GM21360 (cell line): Measurements from ENCODE around the gene HDAC4.
"Not testable (repeated sequence)": the region's sequence is repeated elsewhere in the genome, so short reads cannot be mapped to it uniquely, and the experiment has no call there.

Source experiments
- ATAC-seq: cut with Tn5 transposase; IDR thresholded peaks from one replicate; pipeline ENCODE4 v1.9.1; 2021; ENCODE audit warnings: mild to moderate bottlenecking, moderate library complexity; ENCODE audit not compliant: unreplicated experiment

Gene HDAC4

DNA sequence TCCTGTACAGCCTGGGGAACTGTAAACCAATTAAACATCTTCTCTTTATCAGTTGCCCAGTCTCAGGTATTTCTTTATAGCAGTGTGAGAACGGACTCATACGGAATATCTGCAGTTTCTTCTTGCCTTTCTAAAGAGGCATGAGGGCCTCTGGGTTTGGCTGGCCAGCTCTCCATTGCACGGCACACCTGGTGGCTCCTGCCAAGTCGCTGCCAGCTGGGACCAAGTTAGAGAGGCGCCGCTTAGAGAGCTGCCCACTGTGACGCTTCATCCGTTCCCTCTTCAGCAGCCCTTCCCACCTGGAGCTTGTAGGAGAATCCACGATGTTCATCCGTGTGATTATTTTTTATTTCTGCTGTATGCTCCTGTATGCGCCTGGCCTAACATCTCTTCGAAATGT is 357.5 kb downstream of the HDAC4 start:
- ATAC-seq = no peak

DNA sequence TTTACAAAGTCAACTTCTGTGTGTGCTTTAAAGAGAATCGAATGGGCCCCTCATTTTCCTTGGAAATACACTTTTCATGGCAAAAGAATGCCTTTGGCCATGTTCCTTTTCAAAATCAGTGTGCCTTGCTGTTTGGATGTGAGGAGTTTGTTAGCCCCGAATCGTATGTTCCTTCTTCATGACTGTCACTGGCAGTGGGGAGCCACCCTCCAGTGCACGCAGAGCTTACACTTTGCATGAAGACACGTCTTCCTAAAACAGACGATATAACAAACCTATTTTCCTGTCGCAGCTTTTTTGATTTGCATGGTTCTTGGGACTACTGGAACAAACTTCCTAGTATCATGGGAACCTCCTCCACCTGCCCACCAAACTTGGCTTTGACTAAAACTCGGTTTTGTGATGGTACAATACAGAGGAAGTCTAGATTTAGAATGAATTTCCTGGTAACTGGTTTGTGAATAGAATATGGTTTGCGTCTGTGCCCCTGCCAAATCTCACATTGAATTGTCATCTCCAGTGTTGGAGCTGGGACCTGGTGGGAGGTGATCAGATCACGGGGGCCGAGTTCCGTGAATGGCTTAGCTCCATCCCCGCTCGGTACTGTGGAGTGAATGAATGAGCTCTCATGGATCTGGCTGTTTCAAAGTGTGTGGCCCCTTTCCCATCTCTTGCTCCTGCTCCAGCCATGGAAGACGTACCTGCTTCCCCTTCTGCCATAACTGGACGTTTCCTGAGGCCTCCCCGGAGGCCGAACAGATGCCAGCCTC is 358.1 kb downstream of the HDAC4 start:
- no peak for ATAC-seq

DNA sequence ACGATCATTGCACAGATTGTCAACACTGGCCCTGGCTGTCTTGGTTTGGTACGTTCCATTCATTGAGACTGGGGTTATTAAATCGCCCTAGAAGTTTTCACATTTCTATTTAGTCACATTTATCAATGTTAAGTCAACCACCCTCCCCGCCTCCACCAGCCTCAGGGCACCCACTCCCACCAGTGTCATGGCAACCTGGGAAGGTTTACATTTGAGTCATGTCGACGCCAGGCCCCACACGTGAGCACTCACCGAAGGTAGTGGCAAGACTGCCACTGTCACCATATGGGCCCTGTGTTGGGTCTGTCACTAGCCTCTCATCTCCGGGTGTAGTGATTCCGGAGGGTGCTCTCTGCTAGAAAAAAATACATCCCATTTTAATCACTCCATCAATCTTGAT is 358.8 kb downstream of the HDAC4 start:
- ATAC-seq = no peak

DNA sequence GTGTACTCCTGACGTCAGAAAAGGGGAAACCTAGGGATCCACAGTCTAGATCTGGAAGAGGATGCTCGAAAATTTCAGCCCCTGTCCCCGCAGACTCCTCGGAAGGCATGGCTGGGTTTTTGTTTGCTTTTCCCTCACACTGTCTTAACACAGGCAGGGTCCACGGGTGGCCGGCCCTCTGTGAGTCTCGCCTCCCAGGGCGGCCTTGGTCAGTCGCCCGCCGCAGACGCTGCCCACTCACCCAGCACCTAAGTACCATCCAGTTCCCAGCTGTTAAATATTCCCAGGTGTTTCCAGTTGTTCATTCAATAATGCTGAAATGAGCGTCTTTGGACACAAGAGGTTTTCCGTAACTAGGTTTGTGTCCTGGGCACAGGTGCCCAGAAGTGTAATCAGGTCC is 359.8 kb downstream of the HDAC4 start:
- no peak for ATAC-seq

DNA sequence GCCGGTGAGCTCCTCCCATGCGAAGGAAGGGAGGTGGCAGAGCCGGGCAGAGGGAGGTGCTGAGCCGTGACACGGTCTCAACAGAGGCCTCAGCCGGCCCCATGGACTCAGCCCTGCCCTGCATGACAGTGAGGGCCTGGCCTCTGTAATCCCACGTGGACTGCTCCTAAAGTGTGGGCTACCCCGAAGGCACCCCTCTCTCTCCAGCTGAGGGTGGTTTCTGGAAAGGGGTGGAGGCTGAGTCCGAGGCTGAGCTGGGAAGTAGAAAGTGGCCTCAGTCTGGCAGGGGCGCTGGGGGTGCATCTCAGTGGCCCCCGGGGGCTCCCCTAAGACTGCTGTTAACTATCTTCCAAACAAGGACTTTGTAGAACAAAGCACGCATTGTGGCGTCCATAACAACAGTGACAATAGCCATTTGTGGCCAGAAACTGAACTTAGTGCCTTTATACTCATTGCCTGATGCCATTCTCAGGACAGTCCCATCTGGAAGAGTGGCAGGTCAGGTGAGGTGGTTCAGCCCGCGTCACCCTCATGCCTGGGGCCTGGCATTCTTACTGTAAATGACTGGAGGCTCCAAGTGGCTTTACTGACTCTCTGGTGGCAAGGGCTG is 360.6 kb downstream of the HDAC4 start:
- no peak for ATAC-seq

DNA sequence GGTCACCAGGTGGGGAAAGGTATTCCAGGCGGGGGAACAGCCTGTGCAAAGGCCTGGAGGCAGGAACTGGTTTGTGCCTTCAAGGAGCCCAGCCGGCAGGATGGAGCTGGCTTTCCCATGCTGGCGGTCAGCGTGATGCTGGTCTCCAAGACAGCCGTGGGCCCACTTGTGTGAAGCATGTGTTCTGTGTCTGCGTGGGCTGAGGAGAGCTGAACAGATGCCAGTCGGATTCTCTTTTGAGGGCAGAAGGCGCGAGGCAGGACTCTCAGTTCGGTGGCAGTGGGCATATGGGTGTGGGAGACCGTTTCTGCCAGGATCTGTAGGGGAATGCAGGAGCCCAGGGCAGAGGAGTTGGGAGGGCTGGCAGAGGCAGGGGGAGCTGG is 361.4 kb downstream of the HDAC4 start:
- ATAC-seq = no peak

DNA sequence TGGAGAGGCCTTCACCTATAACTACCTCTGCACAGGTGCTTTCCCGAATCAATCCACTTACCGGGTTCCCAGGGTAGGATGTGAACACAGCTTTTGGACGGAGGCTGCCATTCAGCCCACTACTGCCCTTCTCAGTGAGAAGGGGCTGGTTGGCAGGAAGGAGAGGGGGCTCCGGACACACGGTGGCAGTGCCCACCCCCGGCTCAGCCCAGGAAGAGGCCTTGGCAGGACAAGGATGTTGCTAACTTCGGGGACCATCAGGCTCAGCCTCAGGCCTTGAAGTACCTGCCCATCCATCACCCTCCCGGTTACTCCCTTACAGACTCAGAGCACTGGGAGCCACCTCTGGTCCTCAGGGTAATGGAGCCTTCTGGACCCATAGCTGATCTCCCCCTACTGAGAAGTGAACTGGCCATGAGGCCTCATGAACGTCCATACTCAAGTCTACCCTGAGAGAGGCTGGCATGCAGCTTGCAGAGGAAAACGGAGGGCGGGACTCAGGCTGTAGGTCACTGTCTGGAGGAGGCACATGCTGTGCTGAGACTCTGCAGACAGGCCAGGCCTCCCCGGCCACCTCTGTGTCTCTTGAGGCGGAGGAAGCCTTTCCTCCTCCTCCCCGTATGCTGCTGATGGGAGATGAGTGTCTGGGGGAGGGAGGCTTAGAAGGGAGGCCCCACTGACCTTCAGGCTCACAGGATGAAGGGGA is 361.9 kb downstream of the HDAC4 start:
- no peak for ATAC-seq

DNA sequence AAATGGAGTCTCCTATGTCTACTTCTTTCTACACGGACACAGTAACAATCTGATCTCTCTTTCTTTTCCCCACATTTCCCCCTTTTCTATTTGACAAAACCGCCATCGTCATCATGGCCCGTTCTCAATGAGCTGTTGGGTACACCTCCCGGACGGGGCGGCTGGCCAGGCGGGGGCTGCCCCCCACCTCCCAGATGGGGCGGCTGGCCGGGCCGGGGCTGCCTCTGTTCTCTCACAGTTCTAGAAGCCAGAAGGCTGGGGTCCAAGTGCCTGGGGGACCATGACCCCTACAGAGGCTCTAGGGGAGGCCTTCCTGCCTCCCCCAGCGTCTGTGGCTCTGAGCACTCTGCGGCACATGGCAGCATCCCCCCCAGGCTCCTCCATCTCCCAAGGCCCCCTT is 362.5 kb downstream of the HDAC4 start:
- not testable (repeated sequence) for ATAC-seq

DNA sequence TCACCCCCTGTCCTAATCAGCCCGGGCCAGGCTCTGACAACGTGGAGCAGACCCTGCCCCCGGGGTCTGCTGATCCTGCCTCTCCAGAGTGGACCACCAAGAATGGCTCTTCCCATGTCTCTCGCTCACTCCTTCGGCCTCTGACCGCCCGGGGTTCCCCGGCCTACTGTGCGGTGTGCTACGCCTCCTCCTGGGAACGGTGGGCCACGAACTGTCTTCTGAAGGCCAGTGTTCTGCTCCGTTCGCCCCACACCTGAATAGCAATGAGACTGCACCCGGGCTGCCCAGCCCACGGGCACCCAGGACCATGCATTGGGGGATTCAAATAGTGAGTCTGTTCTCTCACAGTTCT is 363.3 kb downstream of the HDAC4 start:
- no peak for ATAC-seq

DNA sequence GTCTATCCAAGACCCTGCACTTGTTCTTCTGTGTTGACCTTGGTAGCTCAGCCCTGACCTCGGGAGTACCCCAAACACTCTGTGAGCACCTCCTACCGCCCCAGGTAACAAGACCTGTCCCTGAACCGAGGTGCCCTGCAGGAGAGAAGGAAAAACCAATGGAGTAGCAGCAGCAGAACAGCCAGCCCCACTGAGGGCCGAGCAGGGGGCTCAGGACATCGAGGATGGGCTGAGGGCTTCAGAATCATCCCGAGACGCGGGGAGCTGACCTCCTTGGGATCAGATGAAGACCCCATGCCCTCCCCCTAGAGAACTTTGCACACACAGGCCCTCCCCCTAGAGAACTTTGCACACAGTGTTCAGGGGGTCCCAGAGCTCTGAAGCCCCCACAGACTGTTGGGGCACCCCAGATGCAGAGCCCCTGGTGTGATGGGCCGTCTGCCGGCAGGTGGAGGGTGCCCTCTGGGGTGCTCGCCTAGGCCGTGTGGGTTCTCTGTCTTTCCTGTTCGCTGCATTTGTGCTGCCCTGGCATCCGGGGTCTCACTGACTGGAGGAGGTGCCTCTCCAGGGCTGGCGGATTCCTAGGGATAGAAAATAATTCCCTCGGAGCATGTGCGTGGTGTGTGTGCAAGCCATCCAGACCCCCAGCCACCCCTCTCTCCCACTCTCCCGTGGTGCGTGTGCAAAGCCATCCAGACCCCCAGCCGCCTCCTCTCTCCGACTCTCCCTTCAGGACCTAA is 363.8 kb downstream of the HDAC4 start:
- ATAC-seq = no peak

DNA sequence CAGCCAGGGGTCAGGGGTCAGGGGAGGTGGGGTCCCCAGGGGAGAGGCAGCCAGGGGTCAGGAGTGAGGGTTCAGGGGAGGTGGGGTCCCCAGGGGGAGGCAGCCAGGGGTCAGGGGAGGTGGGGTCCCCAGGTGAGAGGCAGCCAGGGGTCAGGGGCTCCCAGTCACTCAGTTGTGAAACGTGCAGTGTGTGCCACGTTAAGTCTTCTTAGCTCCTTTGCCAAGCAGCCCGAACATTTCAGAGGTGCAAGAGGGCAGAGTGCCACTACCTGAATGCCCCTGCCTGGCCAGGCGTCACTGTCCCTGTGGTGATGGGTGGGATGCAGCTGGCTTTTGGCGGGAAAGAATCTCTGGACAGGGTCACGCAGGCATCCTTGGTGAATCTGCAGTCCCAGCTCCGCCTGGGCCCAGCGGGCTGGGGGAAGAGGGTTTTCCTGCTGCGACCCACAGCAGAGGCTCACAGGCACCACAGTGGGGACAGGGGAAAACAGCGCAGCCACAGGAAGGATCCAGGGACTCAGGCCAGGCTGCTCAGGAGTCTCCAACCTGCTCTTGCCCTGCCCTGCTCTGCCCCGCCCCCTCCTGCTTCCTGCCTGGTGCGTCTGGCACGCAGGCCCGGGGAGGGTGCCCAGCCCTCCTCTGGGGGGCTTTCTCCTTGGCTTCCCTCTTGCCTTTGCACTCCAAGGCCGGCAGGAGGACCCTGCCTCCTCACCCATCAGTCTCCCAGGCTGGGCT is 364.7 kb downstream of the HDAC4 start:
- ATAC-seq = no peak

DNA sequence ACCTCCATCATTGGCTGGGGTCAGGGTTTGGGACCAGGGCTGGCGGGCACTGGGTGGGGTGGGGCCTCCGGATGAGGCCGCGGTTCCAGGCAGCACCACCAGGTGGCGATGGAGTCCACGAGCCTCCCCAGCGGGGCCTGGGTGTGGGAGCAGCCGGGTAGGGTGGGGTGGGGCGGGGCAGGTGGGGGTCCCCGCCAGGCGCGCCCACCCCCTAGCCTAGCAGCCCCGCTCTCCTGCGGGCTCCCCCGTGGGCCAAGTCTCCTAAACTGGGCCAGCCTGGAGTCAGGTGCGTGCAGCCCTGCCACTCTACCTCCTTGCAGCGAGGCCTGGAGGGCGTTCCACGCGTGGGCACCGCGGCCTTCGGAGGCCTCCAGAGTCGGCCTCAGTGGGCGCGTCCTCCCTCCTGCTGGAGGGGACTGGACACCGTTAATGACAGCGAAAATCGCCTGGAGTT is 365.4 kb downstream of the HDAC4 start:
- ATAC-seq = peak; percentile 52

DNA sequence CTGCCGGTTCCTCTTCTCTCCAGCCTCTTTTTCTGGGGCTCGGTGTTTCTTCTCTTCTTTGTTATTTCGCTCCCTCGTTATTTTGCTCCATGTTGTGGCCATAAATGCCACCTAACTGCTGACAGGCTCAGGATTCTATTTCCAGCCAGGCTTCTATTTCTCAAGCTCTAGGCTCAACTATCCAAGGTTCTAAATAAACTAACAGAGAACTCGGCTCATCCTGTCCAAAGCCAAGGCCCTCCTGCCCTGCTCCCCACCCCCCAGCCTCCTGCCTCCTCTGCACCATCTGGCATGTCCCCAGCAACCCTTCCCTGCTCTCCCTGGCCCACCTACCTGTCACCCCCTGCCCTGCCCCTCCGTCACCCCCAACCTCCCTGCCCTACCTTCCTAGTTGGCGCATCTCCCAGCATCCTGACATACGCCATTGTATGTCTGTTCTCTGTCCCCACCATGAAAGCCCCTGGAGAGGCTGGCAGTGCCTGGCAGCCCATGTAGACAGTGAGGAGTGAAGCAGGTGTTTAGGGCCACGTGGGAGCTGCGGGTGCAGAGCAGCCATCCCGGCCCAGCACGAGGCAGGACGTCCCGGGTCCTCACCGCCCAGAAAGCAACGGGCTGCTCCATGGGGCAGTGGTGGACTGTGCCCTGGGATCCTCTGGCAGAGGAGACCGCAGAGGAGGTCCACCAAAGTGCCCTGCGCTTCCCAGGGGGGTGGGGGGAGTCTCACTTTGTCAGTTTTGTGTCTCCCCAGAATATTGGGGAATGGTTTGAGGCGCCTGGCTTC is 366.1 kb downstream of the HDAC4 start:
- no peak for ATAC-seq

DNA sequence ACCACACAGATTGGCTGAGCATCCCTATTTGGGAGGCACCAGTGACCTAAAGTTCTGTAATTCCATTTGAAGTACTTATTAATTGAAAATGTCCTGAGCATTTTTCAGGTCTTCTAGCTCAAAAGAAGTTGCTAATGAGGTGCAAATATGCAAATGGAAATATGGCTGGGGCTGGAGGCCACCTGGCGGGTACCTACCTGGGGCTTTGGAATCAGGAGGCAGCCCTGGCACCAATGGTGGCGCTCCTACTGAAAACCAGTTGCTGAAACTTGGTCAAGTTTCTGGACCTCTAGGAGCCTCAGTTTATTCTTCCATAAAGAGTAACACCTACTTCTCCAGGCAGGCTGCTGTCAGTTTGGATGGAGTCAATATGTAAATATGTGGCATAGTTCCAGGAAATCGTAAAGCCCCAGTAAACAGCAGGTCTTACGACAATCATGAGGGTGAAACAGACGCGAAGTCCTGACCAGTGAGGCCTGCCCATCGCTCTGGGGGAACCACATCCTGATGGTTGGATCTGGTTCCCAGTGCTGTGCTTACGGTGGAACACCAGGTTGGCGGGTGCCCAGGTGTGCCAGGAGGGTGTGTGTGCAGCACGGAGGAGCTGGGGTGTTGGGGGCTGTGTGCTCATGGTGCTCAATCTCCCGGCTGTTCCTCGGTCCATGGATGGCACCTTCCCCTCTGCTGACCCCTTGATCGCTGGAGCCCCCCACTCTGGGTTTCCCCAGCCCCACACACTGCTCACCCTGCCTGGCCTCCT is 366.8 kb downstream of the HDAC4 start:
- ATAC-seq = no peak

DNA sequence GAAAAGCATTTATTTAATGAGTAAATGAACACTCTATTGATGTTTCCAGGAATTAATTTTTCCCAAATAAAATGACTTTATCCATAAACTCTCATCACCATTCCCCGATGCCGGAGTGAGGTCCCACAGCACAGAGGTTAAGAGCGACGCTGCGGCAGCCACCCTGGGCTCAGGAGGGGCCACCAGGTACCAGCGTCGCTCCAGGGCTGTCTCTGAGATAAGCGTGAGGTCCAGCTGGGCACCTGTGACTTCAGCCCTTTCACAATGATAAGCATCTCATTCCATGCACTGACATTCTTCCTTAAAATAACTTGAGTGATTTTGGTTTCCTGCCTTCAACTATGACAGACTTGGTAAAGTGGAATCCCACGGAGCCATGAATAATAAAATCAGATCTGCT is 370.9 kb downstream of the HDAC4 start:
- ATAC-seq = no peak

DNA sequence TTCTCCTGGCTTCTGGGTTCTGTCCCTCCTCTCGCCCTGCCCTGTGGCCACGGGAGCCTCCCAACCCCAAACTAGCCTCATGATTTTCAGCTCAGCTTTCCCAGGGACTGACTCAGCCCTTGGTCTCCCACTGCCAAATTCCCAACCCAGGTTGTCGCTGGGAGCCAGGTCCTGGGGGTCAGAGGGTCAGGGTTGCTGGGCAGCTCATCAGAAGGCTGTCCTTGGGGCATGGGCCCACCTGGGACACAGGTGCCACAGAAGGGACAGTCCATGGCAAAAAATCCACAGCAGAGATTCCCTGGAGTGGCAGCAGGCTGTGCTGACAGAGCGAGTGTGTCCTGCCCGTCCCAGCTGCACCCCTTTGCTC is 372.6 kb downstream of the HDAC4 start:
- no peak for ATAC-seq

DNA sequence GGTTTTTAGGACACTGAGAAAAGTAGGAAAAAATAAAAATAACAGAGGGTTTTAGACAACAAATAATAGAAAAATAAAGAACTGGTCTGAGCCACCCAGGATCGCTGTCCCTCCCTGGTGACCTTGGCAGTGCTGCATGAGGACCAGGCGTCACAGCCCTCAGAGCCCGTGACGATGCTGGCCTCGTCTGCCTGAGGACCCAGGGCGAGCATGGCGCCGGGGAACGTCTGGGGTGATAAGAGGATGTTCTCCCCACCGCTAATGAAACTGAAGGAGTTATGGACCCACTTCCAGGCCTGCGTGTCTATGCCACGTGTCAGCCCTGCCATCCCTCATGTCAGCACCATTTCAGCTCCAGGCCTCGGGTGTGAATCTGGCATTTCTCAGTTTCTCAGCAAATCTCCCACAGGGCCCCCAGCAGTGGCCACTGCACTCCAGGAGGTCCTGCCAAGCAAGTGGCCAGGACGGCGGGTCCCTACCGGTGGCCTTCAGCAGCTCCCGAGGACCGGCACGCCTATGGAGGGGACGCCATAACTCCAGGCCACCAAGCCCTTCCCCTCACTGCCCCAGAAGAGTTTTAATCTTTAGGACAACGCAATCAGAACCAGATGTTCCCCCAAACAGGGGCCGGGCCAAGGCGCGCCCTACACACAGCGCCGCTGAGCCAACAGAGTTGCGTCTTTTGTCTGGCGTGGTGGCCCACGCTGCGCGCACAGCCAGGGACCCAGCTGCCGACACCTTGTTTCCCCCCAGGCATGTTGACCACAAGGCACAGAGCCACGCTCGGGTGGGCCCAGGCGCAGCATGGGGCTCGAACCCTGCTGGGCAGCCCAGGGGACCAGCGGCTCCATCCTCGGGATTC is 373.2 kb downstream of the HDAC4 start:
- no peak for ATAC-seq

DNA sequence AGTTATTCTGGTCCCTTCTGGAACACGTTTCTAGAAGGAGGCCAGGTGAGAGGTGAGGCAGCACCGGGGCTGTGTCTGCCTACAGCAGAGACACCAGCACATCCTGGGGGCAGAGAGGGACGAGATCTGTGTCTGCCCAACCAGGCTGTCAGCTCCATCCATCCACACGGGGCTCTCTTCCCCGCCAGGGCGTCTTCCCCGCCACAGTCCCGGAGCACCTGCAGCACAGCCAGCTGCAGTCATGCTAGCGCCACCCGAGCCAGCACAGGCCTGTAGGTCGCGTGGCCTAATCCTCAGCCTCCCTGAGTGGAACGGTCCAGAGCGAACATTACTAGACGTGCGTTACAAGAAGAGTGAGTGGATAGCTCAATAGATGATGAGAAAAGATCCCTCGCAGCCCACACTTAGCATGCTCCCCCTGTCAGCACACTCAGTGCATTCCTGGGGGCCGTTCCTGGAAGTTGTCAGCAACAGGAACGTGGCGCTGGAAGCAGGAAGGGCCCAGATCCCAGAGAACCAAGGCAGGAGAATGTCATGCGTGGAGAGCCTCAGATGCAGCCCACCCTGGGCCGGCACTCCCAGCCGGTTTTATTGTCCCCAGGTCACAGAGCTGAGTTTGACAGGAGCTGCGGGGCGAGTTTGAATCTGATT is 374.0 kb downstream of the HDAC4 start:
- ATAC-seq = no peak
